ENCODE results near the gene GRAMD2B.
"Not testable (repeated sequence)": the region's sequence is repeated elsewhere in the genome, so short reads cannot be mapped to it uniquely, and the experiment has no call there.

Gene GRAMD2B

GRCh38 chr5:126422994-126423788 lies at the start of gene GRAMD2B:
GRAMD2B (plus strand) TSS chr5:126423409; CDS start chr5:126423607, 198 bp downstream.
- peak; percentile 85 for DNase-seq (ENCODE audit: low spot score)

- no peak for DNase-seq (ENCODE audit: low spot score)
Measured at GRCh38 chr5:126374109-126374416, 49.1 kb upstream of the GRAMD2B start.

DNA sequence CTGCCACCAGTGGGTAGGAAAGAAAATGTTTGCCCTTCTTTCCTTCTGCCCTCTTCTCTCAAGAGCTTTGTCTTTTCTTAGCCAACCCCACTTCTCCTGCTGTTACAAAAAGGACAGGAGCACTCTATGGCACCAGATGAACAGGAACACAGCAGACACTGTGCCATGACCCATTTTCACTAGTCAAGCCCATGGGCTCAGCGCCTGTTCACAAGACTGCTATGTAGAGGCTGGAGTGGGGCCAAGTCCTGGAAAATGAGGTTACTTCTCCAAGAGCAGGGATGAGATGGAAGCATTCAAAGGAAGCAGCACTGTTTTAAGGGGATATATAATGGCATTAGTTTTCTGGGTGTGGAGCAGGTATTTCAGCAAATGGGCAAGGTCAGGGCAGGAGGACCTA lies 46.8 kb upstream of the GRAMD2B start:
- no peak for DNase-seq (ENCODE audit: low spot score)

- no peak for DNase-seq (ENCODE audit: low spot score)
Measured at GRCh38 chr5:126377424-126377823, 45.8 kb upstream of the GRAMD2B start.

GRCh38 chr5:126380316-126380715 lies 42.9 kb upstream of the GRAMD2B start:
- DNase-seq (ENCODE audit: low spot score) = not testable (repeated sequence)

DNA sequence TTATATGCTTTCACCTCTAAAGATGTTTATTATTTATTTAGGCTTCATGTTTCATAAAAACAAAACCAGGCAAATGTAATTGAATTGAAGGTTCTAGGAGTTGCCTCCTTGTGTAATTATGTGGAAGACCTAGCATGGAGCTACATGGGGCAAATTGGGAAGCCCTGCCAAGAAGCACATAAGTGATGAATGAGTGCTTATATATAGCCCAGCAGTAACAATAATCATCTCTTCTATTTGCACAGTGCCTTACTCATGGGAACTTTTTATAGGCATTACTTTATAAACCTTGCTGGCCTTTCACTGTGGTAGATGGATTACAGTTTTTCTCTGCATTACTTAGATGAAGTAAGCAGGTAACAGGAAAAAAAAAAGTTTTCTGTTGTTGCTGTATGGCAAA lies 40.0 kb upstream of the GRAMD2B start:
- DNase-seq (ENCODE audit: low spot score) = no peak

DNA sequence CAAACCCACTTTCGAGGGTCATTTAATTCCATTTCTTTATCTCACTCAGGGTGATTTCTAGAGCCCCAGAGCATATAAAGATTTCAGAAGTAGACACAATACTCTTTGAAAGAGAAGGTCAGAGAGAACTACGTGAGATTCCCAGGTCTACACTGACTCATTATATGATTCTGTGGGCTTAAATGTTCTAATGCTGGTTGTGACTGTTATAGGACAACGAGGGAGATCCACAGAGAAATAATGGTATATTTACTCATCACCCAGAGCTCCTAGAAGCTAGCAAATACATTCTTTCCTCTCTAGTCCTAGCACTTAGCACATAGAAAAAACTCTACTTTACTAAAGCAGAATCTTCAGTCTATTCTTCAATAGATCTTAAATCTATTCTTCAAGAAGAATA lies 39.4 kb upstream of the GRAMD2B start:
- DNase-seq (ENCODE audit: low spot score) = no peak

DNA sequence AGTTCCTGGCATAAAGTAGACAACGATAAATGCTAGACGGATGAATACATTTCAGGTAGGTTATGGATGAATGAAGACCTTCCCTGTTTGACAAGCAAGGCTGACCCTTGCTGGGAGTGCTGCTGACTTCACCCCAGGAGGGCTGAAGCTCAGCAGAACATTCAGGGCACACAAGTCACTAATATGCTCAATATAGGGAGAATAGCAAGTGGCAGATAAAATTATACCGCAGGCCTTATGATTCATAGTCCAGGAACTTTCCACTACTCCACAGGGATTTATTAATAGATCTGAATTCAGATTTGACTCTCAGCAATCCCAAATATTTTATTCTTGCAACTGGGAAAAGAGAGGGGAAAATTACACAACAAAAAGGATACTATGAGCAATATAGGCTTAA lies 38.2 kb upstream of the GRAMD2B start:
- DNase-seq (ENCODE audit: low spot score) = peak; percentile 35

DNA sequence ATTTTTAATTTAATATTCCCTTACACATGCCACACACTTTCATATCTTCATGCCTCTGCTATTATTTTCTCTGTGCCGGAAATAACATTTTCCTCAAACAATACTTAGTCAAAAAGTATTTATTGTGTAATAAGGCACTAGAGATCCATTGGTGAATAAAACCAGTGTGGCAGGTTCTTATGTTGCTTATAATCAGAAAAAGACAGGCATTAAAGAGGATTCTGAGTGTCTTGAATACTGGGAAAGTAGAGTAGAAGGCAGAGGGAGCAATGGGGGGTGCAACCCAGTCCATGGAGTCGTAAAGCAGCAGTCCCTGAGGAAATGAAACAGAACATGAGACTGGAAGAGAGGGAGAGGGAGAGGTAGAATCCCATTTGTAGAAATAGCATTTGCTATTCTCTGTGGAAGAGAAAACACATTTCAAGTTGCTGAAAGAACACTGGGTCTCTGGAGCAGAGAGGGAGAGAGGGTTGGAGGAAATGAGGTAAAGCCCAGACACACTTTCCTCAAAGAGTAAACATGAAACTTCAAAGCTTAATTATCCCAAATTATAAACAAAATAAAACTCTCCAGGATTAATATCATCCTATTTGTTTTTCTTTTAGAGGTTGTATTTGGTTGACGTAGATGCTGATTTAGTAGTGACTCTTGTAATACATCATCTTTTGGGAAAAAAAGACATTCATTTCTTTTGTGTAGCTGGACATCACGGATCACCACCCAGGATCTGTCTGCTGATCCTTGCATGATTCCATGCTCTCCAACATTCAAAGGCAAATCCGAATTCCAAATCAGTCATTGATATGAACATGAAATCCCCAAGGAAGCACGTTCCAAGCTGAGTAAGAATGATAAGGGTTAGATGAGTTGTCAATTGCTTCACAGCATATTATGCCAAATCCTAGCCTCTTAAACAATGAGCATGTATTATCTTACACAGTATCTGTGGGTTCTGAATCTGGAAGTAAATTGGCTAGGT lies 37.4 kb upstream of the GRAMD2B start:
- no peak for DNase-seq (ENCODE audit: low spot score)

DNA sequence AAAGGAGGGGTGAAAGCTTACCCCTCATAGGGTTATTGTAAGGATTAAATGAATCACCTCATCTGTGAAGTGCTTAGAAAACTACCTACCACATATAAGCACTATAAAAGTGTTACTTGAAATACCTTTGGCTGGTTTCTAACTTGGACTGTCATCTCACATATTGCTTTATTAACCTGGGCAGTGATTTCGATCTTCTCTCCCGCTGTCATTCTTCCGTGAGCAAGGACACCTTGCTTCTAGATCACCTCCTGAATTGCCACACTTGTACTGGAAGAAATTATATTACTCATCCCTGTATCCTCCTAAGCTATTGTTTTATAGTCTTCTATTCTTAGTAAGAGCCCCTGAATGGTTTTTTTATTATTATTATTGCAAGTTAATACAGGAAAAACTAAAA lies 34.0 kb upstream of the GRAMD2B start:
- no peak for DNase-seq (ENCODE audit: low spot score)

GRCh38 chr5:126390051-126390450 lies 33.2 kb upstream of the GRAMD2B start:
- DNase-seq (ENCODE audit: low spot score) = no peak

DNA sequence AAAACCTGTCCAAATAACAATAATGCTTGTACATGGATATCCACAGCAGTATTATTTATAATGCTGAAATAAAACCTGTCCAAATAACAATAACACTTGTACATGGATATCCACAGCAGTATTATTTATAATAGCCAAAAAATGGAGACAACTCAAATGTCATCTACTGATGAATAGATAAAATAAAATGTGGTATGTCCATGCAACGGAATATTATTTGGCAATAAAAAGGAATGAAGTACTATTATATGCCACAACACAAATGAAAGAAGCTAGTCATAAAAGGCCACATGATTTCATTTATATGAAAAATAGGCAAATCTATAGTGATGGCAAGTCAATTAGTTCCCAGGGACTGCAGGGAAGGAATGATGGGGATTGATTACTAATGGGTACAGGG lies 31.8 kb upstream of the GRAMD2B start:
- DNase-seq (ENCODE audit: low spot score) = no peak

DNA sequence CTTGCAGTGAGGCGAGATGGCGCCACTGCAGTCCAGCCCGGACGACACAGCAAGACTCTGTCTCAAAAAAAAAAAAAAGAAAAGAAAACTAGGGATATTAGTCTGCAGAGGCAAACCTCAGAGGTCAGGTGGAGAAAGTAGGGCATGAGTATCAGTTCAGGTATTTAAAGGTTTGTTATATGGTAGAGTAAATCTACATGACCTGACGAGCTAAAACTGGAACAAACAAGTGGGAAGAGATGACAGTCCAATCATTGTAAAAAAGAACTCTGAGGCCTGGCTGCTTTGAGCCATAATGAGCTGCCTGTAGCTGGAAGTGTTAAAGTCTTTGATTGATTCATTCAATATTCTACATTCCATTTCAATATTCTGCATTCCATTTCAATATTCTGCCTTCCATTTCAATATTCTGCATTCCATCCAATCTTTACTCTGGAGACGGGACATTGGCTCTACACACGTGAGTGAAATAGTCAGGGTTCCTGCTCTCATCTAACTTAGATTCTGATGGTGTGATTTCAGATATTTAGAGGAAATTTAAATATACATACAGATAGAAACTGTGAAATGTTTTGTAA lies 28.9 kb upstream of the GRAMD2B start:
- no peak for DNase-seq (ENCODE audit: low spot score)

DNA sequence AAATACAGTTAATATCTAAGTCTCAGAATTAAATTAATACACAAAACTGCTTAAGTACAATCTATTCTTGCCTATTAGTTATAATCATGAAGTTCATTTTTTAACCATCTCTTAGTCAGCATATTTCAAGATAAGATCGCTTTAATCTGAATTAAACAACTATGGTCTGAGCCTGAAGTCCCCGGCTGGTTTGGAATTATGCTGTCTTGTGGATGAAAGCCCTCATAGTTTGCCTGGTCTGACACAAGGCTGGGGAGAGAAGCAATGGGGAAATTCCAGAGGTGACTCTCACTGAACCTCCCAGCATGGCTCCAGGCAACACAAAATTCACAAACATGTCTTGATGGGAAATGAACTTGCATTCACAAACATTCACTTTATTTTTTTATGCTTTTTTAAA lies 28.0 kb upstream of the GRAMD2B start:
- DNase-seq (ENCODE audit: low spot score) = no peak

DNA sequence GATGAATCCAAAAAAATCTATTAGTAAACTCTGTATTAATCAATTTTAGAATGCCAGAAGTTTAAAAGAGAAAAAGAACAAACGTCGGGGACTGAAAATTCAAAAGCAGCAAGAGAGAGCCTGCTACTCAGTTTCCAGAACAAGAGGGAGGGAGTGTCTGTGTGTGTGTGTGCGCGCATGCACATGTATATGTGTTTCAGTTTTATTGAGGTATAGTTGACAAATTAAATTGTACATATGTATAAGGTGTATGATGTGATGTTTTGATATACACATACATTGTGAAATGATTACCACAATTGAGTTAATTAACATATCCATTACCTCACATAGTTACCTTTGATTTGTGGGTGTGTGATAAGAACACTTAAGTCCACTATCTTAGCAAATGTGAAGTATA lies 27.6 kb upstream of the GRAMD2B start:
- DNase-seq (ENCODE audit: low spot score) = no peak

GRCh38 chr5:126396721-126397120 lies 26.5 kb upstream of the GRAMD2B start:
- not testable (repeated sequence) for DNase-seq (ENCODE audit: low spot score)

- no peak for DNase-seq (ENCODE audit: low spot score)
Measured at GRCh38 chr5:126398791-126399190, 24.4 kb upstream of the GRAMD2B start.

- no peak for DNase-seq (ENCODE audit: low spot score)
Measured at GRCh38 chr5:126400621-126401251, 22.5 kb upstream of the GRAMD2B start.

GRCh38 chr5:126402621-126403555 lies 20.3 kb upstream of the GRAMD2B start:
- no peak for DNase-seq (ENCODE audit: low spot score)

DNA sequence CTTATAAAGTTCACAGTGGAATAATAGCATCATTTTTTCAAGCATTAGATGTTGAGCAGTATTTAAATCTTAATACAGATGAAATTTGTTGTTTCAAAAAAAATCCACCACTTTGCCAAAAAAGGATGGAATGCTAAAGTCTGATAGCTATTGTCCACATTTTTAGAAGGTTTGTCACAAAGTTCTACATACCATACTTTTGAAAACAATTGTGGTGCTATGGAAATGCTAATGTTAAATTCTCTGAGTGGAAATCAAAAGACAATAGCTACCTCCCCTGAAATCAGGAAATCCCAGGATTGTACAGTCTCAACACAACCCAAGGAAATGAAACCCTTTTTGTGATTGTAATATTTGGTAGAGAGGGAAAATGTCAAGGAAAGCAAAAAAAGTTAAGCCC lies 19.3 kb upstream of the GRAMD2B start:
- DNase-seq (ENCODE audit: low spot score) = no peak

GRCh38 chr5:126410623-126411022 lies 12.6 kb upstream of the GRAMD2B start:
- no peak for DNase-seq (ENCODE audit: low spot score)

All from AG08396 (cell line).